LoVo (cell line): ENCODE results near the gene MCM9.

Experiments
- DNase-seq: peaks from one replicate; pipeline ENCODE4 v3.0.0-alpha.2; 2016; ENCODE audit warnings: low spot score

MCM9 gene

DNA sequence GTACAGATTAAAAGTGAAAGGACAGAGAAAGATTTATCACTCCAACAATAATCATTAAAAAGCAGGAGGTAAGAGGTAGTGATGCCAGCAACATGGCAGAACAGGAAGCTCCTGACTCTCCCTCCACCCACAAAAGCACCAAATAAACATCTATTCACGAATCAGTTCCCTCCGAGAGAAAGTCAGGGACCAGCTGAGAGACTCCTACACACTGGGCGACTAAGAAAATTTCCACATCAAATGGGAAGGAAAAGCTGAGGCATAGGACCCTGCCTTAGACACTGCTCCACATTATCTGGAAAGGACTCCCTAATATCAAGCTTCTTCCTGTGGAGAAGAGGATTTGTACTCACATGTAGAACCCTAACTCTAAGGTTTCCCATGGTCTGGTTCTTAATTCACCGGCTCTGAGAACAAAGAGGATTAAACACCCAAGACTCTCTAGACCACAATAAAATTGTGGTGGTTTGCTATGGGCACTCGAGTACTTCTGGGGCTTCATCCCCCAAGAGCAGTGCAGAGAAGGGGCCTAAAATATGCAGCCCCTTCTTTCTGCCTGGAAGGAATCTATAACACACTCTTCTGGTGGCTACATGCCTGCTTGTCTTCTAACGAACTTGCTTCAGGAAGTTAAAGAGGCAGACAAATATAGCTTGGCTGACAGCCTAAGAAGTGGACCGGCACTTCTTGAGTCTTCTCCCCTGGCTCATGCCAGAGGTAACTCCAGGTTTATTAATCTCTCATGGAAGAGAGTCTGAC is 70.4 kb downstream of the MCM9 start:
- no peak for DNase-seq

DNA sequence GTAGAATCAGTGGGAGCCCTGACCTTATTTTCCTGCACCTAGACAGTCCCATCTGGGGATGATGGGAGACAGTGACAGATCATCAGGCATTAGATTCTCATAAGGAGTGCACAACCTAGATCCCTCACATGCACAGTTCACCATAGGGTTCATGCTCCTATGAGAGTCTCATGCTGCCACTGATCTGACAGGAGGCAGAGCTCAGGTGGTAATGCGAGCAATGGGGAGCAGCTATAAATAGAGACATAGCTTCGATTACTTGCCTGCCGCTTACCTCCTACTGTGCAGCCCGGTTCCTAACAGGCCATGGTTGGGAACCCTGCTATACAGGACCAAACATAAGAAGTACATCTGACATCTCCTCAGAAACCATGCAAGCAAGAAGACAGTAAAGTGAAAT is 72.5 kb downstream of the MCM9 start:
- no peak for DNase-seq

DNA sequence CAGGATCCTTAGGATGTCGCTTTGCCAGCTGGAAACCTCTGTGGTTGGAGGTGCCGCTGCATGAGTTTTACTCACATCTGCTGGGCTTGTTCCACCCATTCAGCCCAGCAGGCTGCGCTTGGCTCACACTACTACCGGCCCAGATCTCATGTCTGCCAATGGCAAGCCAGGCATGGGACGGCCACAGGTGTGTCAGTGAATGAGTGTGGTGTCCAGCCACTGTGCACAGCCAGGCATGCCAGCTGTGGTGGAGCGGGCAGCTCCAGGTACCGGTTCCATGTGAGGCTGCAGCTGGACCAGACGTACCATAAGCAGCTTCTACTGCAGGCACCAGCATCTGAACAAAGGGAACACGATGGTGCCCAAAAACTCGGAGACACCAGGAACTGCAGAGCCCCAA is 74.1 kb downstream of the MCM9 start:
- no peak for DNase-seq

DNA sequence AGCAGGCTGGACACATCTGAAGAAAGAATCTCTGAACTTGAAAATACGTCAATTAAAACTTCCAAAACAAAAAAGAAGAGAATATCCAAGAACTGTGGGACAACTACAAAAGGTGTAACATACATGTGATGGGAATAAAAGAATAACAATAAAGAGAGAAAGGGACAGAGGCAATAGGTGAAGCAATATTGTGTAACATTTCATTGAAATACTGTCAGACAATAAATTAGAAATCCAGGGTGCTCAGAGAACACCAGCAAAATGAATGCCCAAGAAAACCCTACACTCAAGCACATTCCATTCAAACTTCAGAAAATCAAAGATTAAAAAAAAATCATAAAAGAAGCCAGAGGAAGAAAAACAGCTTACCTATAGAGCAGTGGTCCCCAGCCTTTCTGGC is 74.6 kb downstream of the MCM9 start:
- DNase-seq: no peak

DNA sequence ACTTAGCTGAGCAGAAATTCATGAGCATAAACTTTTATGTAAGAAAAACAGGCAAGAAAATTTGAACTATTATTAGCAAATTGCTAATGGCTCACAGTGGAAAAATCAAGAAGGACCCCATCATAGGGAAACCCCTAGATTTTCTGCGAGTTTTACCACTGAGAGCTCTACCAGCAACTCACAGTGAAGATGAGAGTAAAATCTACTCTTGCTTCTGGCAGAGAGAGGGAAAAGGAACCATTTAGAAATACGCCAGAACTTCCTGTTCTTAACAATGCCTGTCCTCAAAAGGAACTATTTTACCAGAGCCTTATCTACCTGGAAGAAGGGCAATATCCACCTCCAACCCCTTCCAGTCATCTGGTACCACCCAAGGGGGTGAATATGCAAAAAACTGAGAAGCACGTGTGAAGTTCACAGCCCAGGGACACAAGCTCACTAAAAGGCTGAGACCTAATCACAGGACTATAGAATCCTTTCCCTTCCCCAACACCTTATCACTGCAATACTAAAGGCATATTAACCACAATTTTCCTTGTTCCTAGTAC is 75.4 kb downstream of the MCM9 start:
- DNase-seq: no peak

DNA sequence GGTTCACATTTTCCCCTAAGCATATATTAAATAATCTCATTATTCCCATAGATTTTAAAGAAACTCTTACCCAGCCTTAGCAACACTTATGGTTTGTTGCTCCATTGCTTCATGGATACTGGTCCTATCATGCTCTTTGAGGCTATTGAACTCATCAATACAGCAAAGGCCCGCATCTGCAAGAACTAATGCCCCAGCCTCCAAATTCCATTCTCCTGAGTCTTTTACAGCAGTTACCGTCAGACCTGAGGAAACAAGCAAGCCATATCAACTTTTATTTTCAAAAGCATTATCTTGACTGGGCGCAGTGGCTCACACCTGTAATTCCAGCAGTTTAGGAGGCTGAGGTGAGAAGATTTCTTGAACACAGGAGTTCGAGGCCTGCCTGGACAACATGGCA is 78.7 kb downstream of the MCM9 start:
- DNase-seq: no peak

DNA sequence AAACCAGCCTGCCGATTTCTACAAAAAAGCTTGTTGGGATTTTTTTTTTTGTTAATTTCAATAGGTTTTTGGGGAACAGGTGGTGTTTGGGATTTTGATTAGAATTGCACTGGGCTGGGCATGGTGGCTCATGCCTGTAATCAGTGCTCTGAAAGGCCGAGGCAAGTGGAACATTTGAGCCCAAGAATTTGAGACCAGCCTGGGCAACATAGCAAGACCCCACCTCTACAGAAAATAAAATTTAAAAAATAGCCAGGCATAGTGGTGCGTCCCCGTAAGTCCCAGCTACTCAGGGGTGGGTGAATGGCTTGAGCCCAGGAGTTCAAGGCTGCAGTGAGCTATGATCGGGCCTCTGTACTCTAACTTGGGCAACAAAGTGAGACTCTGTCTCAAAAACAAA is 81.6 kb downstream of the MCM9 start:
- no peak for DNase-seq

DNA sequence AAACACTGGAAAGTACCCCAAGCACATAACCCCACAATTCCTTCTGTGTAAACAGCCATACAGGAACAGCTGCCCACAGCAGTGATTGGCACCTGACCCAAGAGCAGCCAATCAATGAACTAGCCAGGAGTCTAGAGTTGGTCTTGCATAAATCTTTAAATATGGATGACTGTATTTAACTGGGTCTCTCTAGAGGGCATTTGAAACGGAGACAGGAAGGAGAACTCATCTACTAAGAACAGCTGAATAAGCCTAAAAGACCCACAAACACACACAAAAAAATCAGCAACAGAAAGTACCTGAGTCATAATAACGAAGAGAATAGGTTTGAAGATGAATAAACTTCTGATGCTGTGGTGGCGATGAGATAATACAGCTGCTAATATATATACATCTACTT is 90.0 kb downstream of the MCM9 start:
- no peak for DNase-seq

DNA sequence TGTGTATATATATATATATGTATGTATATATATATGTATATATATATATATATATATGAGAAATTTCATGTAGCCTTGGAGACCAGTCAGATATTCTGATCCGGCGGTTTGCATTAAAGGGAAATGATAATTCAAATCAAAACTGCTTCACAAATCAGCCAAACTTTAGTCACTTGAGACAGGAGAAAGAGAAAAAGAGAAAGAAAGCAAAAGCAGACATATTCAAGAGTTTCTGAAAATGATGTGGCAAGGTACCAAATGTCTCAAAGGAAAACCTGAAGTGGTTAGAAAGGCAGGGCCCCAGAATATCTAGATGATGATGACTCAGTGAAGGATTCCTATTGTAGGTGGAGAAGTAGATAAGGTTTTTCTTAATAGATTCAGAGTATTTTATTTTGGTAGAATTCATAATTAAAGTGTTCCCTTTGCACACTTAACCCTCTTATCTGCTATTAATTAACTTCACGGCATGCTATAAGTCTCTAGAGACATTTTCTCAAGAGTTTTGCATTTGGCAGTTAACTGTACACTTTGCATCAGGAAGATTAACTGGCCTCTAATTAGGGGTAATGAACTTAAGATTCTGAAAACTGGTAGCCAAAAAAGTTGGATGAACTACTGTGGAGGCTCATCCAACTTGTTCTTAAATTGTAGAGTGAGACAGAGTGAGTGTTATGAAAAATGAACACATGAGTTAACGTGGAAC is 91.1 kb downstream of the MCM9 start:
- no peak for DNase-seq

DNA sequence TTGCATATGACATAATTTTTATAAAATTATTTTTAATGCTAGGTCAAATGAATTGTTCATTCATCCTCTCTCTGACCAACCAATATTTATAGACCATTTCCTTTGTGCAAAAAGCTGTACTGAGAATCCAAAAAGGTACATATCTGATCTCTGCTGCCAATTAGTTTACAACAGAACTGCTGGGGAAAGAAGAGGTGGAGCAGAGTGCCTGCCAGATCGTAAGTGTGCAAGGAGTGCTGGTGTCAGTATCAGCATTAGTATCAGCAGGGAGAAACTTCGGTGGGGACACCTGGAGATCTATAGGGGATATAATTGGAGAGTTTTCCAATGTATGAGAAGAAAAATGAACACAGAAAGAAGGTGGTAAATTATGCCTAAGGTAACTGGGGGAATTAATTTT is 104.3 kb downstream of the MCM9 start:
- no peak for DNase-seq

DNA sequence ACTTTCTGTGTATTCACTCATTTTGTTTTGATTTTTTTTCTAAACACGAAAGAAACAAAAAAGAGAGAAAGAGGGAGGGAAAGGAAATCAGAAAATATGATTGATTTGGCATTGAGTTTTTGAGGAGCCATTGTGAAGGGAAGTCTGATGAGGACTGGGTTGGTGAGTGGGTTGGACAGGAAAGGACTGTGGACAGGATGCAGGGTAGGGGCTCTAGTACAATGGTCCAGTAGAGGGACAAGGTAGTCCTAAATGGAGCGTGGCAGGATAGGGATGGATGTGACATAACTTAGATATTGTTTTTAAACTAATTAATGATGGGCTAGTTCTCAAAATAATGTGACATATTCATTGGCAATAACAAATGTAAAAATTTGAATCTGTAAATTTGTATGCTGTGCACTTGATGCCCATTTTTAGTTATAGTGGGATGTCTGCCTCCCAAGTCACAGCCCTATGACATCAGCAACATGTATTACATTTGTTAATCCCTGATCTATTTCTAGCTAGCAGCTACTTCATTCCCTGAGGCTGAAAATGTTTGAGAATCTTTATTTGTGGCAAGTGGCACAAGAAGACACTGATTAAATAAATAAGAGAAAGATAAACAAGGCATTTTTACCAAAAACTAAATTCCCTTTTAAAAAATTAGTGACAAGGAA is 105.0 kb downstream of the MCM9 start:
- DNase-seq: no peak

DNA sequence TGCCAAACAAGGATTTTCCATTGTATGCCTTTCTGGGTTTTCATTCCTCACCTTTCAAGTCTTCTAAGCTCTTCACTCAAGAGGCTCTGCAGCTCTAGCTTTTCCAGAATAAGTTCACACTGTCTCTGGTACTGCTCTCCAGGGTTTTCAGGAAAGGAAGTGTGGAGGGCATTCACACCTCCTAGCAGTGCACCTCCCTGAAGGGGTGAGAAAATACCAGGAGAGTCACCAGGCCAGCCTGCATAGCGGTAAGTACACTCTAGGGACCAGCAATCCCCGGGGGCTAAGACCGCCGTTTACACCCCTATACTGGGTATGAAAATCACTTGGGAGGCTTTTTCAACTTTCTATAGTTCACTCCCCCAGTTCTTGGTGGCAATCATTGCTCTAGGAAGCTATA is 108.9 kb downstream of the MCM9 start:
- no peak for DNase-seq

DNA sequence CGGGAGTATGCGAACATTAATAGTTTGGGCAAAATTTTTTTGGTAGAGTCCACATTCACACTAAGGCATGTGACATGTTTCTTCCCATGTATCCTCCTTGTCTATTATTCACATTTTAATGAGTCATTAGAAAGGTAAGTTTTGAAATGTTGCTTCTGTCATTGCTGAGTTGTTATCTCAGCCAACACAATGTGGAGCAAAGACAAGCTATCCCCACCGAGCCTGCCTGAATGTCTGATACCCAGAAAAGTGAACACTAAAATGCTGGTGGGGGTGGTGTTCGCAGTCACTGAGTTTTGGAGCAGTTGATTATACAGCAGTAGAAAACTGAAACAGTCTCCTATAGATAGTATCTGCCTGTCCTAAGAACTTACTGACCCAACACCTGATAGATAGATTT is 109.3 kb downstream of the MCM9 start:
- DNase-seq: no peak

DNA sequence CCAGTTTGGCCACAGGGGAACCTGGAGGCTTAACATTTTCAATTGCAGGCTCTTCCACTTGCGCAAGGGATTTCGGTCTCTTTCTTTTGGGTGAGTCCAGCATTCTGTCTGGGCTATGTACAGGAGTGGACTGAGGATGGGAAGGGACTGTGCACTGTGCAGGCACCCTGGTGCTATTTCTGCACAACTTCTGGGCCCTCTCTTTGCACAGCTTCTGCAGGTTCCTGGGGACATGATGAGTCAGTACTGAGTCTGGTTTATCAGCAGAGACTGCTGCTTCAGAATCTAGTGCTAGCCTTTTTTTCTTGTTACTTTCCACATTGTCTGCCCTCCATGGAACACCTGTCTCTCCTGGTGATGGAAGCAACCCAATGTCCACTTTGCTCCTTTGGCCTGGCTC is 119.5 kb downstream of the MCM9 start:
- no peak for DNase-seq

DNA sequence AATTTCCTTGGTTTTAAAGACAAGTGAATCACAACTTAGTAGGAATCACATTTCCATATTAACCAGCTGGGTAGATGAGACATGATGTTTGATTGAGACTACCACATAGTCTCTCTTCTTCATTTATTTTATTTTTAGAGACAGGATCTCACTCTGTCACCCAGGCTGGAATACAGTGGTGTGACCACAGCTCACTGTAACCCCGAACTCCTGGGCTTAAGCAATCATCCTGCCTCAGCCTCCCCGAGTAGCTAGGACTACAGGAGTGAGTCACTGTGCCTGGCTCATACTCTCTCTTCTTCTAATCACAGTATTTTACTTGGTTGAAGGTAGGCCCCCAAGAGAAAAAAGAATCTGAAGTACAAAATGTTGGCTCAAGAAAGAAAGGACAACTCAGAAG is 121.2 kb downstream of the MCM9 start:
- DNase-seq: no peak

DNA sequence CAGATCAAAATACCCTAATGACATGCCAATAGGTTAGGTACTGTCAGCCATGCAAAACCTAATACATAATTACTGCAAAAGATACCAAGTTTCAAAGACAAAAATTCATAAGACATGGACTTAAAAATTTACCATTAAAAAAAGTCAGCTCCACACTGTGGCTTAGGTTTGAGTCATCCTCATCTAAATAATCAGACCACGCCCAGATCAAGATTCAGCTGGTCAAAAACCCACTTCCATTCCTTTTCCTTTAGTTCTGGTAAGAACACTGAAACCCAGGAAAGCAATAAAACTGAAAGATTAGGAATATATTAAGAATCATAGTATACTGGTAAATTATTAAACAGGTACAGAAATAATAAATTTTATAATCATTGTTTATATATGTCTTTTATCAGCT is 122.0 kb downstream of the MCM9 start:
- no peak for DNase-seq

DNA sequence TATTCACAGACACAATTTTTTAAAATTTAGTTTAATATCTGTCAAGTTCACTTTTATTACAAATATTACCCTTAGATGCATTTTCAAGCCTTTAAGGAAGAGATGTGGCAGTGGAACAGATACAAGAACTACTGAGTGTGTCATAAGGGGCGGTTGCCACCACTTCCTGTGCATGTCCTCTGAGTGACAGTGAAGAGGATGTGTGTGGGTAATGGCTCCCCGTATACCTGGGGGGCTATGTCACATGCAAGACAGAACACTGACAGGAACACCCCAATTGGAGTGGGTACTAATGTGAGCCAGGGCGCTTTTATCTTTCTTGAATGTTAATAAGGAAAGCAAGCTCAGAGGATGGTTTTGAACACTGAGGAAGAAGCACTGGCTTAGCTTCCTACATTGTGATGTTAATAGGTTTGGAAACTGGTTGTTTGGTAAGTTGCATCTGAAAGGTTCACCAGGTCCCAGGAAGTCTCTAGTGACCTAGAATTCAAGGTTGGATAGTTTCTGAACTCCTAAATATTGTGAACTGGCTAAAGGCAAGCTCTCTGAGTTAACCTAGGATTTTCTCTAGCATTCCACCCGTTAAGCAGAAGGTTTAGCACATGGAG is 124.4 kb downstream of the MCM9 start:
- no peak for DNase-seq

DNA sequence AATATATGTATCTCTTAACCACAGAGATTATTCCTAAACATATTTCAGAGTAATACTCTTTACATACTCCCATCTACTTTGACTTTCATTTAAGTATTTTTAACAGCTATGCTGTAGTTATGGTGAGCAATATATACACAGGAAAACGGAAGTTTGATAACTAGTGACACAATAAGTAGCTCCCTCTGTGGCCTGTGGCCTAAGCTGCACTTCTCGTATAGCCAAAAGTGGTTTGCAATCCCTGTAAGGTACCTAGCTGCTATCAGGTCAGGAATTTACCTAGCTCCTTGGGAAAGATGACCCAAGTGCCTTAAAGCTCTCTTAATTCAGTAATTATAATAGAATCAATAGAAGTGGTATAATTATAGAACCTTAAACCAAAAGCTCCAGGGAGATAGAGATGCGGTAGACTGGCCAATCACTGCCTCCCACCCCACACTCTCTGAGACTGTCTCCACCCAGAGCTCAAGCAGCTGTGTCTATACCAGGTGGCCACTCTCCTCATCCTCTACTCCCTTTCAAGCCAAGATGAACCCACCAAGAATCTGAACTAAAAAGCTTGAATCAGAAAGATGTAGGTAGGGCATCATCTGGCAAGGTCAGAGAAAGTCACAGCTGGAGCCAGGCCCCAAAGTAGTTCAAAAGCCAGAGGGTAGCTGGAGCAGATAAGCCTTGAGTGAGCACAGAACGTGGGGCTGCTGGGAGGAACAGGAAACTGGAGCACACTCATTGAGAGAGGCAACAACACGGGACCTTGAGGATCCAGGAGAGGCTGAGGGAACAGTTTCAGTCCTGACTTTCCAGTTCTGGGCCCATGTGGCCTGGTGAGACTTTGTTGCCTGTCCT is 125.9 kb downstream of the MCM9 start:
- no peak for DNase-seq

DNA sequence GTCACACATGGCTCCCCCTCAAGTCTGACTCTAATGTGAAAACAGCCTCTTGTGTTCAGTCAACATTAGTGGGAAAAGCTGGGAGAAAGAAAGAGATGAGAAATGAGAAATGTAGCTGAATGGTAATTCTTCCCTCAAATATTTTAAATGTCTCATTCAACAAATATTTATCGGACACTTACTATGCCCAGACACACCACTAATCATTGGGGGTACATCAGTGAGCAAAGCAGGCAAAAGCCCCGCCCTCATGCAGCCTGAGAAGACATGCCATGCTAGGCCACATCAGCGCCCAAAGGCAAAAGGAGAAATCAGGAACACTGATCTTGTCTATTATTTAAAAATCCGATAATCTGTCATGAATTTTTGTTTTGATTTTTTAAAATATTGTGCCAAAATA is 130.9 kb downstream of the MCM9 start:
- DNase-seq: no peak

DNA sequence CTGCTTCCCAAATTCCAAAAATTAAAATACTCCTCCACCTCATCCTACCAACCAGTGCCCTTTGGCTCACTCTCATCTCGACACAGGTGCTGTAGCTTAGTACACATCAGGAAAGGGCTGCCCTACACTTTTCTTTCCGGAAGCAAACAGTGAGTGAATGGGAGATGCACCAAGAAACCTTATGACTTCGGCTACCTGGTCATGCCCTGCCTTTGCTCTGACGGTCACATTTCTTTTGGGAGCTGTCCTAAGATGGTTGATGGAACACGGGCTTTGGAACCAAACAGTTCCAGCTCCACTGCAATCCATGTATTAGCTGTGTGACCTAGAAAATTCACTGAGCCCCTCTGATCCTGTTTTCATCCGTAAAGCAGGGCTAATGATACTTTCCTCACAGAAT is 133.7 kb downstream of the MCM9 start:
- no peak for DNase-seq

DNA sequence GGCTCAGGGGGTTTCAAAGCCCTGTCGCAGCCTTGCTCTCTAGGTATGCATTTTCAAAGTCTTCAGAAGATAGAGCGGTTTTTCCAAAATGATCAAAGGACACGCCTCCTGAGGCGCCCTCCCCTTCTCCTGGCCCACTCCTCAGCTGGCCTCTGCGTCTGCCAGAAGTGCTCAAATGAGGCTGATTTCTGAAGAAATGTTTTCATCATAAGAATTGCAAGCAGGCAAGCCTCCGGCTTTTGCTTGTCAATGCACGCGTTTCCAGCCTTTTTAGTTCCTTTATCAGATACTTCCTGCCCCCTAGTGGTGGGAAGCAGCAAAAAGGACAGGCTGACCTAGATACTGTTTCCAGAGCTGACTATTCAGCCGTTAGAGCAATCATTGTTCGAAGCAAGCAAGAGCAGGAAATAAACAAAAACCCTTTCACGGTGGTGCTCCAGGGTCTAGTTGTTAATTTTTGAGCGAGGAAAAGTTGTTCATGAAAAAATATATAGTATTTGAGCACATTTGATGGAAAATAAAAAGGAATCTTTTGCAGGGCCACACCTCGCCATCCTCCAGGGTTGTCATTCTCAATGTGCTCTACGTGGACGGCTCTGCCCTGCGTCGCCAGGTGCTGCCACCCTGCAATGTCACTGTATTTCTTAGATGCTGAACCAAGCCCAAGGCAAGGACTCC is 134.4 kb downstream of the MCM9 start:
- peak; percentile 75 for DNase-seq
